ENCODE results near the gene UBE2D2. TPM values are rescaled to one million over a fixed set of nuclear protein-coding genes. Genes with fewer than 3 reads are reported as not detected.

The UBE2D2 gene
- total and polyA plus RNA-seq, 2 of the 13 experiments (the other 11 are each of a cell fraction or from before 2014, with no cell fraction given) = 79.1 to 109 TPM

GRCh38 chr5:139651853-139652787 is 91.0 kb downstream of the UBE2D2 start:
- FAIRE-seq = peak; percentile 37
- POLR2A ChIA-PET = interaction anchor here (0.8 to 4.1 kb wide), 10 partner anchors 9 to 94 kb away, joined by 3 to 34 read pairs (median 6); no protein-coding TSS in a partner anchor
- H3K4me1 ChIP-seq (ENCODE audit: insufficient read depth, low read length) = peaks cover 67% of the 10 kb centered on the region
- H3K9ac ChIP-seq (ENCODE audit: insufficient read depth, low read depth, low read length) = peak overlapping the region; percentile 11; the same call in 1 of the 2 replicates
- BruUV-seq (replicated peaks) = no TSS peak
- CTCF ChIA-PET (ENCODE audit: low intra/inter-chr PET ratio, low total read pairs) = no interaction called here
- WGBS (ENCODE audit: low lambda C conversion rate) = 61% methylated on average over 23 of the region's 23 CpGs
- H3K9me3 ChIP-seq (ENCODE audit: low read length) = no peaks in the 10 kb centered on the region
- peaks cover 56% of the 10 kb centered on the region for H4K20me1 ChIP-seq (ENCODE audit: insufficient read depth, low read length)
- no peaks in the 10 kb centered on the region; a peak in 1 of 5 replicates for H3K27me3 ChIP-seq (ENCODE audit: control insufficient read depth in 1 of 2, insufficient read depth in 2 of 2, low read length in 2 of 2)
- H2AFZ ChIP-seq (ENCODE audit: low read length) = no peak overlapping the region
- peak overlapping the region; percentile 41 to 74 (median 57); a peak in 4 of 6 replicates for H3K4me3 ChIP-seq (replicated peaks in 1 of 3; ENCODE audit: insufficient read depth in 1 of 3, low read depth in 2 of 3, low read length in 3 of 3)
- no peak for ATAC-seq
- H3K79me2 ChIP-seq (ENCODE audit: insufficient read depth, low read length) = peaks cover 80% of the 10 kb centered on the region
- H3K27ac ChIP-seq (ENCODE audit: extremely low read length, insufficient read depth, low read length) = peak overlapping the region; percentile 49
- TF ChIP-seq SAP130 (CRISPR knock-in tag; IDR thresholded peaks at IDR 0.05; ENCODE audit: low read depth) (no peak), HNRNPL (IDR thresholded peaks at IDR 0.05; ENCODE audit: low read depth, low read length) (no peak), ZKSCAN1 (IDR thresholded peaks at IDR 0.05; ENCODE audit: low read length) (0 out of 2 replicates have a peak, but pooled peaks have one; percentile 58), HNF4A (CRISPR knock-in tag; IDR thresholded peaks at IDR 0.05) (no peak), FOSL2 (CRISPR knock-in tag; IDR thresholded peaks at IDR 0.05) (0 out of 2 replicates have a peak, but pooled peaks have one; percentile 23), AGO2 (optimal IDR thresholded peaks at IDR 0.05; ENCODE audit: low read depth, low read length) (peak; percentile 76), MEIS1 (CRISPR knock-in tag; IDR thresholded peaks at IDR 0.05; ENCODE audit: borderline replicate concordance) (no peak)
- peak overlapping the region; percentile 90 for H3K4me2 ChIP-seq (ENCODE audit: low read depth, low read length)
- H3K36me3 ChIP-seq (replicated peaks in 1 of 2; ENCODE audit: control insufficient read depth in 1 of 2, insufficient read depth in 2 of 2, low read length in 2 of 2) = peaks cover 0 to 1% of the 10 kb centered on the region in 2 experiments; a peak in 2 of 5 replicates
- no peak for DNase-seq (ENCODE audit: low spot score)
- intact Hi-C loops (cut with micrococcal nuclease; ENCODE audit: unreplicated experiment) (loop anchor here (1.0 to 5.0 kb wide), 2 partner anchors 15 to 95 kb away; no protein-coding TSS in a partner anchor), in situ Hi-C loops (cut with HindIII; ENCODE audit: extremely low pct_ligation_motif_present, low pct_unique_long_range_greater_than_20kb) (no loop called here)
